GM19238 (cell line): Measurements from ENCODE around the gene IQCM.

Source experiments
- DNase-seq: peaks from one replicate; pipeline ENCODE4 v3.0.0; 2011; ENCODE audit warnings: low spot score; ENCODE audit not compliant: insufficient read length

Gene IQCM

DNA sequence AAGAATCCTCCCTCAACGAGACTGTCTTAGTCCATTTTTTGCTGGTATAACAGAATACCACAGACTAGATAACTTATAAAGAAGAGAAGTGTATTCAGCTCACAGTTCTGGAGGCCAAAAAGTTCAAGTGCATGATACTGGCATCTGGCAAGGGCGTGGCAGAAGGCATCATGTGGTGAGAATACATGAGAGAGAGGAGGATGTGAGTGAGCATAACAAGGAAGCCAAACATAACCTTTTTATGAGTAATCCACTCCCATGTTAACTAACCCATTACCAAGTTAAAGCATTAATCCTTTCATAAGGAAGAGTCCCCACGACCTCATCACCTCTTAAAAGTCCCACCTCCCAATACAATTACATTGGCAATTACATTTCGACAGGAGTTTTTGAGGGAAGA, 504.6 kb downstream of the IQCM start:
- no peak for DNase-seq

DNA sequence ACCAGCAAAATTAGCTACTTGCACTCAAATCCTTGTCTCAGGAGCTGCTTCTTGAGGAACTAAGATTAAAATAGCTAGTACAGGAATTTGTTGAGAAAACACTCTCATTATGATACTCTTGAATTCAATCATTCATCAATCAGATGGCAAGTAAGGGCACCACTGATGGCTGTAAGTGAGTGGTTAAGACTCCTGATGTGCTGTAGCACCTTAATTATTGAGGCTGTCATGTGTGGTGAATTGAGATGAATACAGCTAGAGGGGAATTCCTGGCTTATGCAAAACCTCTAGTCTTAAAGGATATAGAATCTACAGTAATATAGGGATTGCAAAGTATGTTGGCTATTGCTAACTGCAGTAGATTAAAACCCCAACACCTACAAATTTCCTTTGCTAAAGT, 509.1 kb downstream of the IQCM start:
- no peak for DNase-seq
